HCT116 (cell line): ENCODE data around the gene MGAM2. TPM values are rescaled to one million over a fixed set of nuclear protein-coding genes. Genes with fewer than 3 reads are reported as not detected.
A peak's percentile ranks its signal among the peaks of the same experiment; 100 is the strongest.

Source experiments
- ATAC-seq: fragments of 200-7000 bp; cut with Tn5 transposase; 2 replicates; pipeline ENCODE4 v1.9.1; 2020; ENCODE audit warnings: mild to moderate bottlenecking, moderate library complexity
- BruUV-seq: library from RNA; stranded (reverse); fragments of 400-500 nt; replicated peaks from 2 replicates; lab custom pipeline; 2021; lab: Mats Ljungman, UMichigan
- CTCF ChIA-PET: fragments of 300-600 bp; sonication (Branson Sonifier 250); formaldehyde crosslinking; loops from one replicate; lab custom pipeline; 2021; ENCODE audit warnings: antibody characterized with exemption; lab: Charles Lee
- POLR2A ChIA-PET: fragments of 300-600, 350-600 bp; sonication (Branson Sonifier 250); formaldehyde crosslinking; loops from one replicate; lab custom pipeline; 2021; ENCODE audit warnings: antibody characterized with exemption; lab: Charles Lee
- RAD21 ChIA-PET, 2 experiments: fragments of 300-600 bp; sonication (Branson Sonifier 250); formaldehyde crosslinking; loops; one replicate each; lab custom pipeline; 2023; ENCODE audit warnings: low total read pairs in 2 of 2; ENCODE audit not compliant: uncharacterized antibody in 2 of 2, unreplicated experiment in 2 of 2, low non-redundant PET in 1 of 2; lab: Charles Lee
- DNase-seq: peaks from one replicate; pipeline ENCODE4 v3.0.0-alpha.2; 2010; ENCODE audit warnings: low read depth, low spot score
- H2AFZ ChIP-seq: fragments of 200-600 bp; shearing (Covaris generic), sonication (generic); 2 replicates; pipeline ENCODE4 v1.6.1; 2017; ENCODE audit warnings: low read depth, mixed run types, mixed read lengths, antibody characterized with exemption, low read length; ENCODE audit not compliant: poor library complexity, severe bottlenecking
- H3K27ac ChIP-seq: 2 replicates; pipeline ENCODE4 v1.5.1; 2012; ENCODE audit warnings: low read depth, low read length
- H3K27me3 ChIP-seq: fragments of 200-600 bp; sonication (generic); 2 replicates; pipeline ENCODE4 v1.6.1; 2016; ENCODE audit warnings: mixed run types, low read length, mixed read lengths; ENCODE audit not compliant: insufficient read depth
- H3K36me3 ChIP-seq, 2 experiments: fragments of 200-500 bp in 1 of 2; fragments of 200-600 bp in 1 of 2; sonication (Bioruptor generic) in 1 of 2; sonication (generic) in 1 of 2; 2 replicates each; pipeline versions ENCODE4 v1.5.1 to v1.6.1; 2014 to 2016; ENCODE audit warnings: low read length in 2 of 2, inconsistent platforms in 1 of 2, mixed read lengths in 1 of 2, mixed run types in 1 of 2; ENCODE audit not compliant: insufficient read depth in 2 of 2, control insufficient read depth in 1 of 2
- H3K4me1 ChIP-seq, 2 experiments: fragments of 200-600 bp in 1 of 2; sonication (generic) in 1 of 2; 2 replicates each; pipeline versions ENCODE4 v1.5.1 to v1.6.1; 2012 to 2017; ENCODE audit warnings: low read length in 2 of 2, inconsistent platforms in 1 of 2, mild to moderate bottlenecking in 1 of 2, mixed read lengths in 1 of 2, mixed run types in 1 of 2, moderate library complexity in 1 of 2; ENCODE audit not compliant: insufficient read depth in 2 of 2, control insufficient read depth in 1 of 2
- H3K4me2 ChIP-seq: fragments of 200-600 bp; sonication (generic); 2 replicates; pipeline ENCODE4 v1.6.1; 2017; ENCODE audit warnings: mixed run types, low read length, mixed read lengths
- H3K4me3 ChIP-seq, 2 experiments: fragments of 200-600 bp in 1 of 2; sonication (generic) in 1 of 2; replicated peaks in 1 of 2; 2 replicates each; pipeline ENCODE4 v1.5.1; 2011 to 2016; ENCODE audit warnings: low read length in 2 of 2, control low read depth in 1 of 2, low read depth in 1 of 2, mild to moderate bottlenecking in 1 of 2, mixed read lengths in 1 of 2, mixed run types in 1 of 2
- H3K79me2 ChIP-seq: fragments of 200-600 bp; sonication (generic); 2 replicates; pipeline ENCODE4 v1.6.1; 2017; ENCODE audit warnings: mild to moderate bottlenecking, mixed run types, low read length, moderate library complexity, mixed read lengths; ENCODE audit not compliant: insufficient read depth
- H3K9ac ChIP-seq: fragments of 200-600 bp; sonication (generic); 2 replicates; pipeline ENCODE4 v1.6.1; 2016; ENCODE audit warnings: low read length, mixed read lengths
- H3K9me2 ChIP-seq: fragments of 200-600 bp; sonication (generic), shearing (Covaris generic); 2 replicates; pipeline ENCODE4 v1.6.1; 2017; ENCODE audit warnings: mixed run types, mild to moderate bottlenecking, moderate library complexity; ENCODE audit not compliant: insufficient read depth
- H3K9me3 ChIP-seq, 2 experiments: fragments of 200-500 bp in 1 of 2; fragments of 200-600 bp in 1 of 2; sonication (Bioruptor generic) in 1 of 2; sonication (generic) in 1 of 2; 2 replicates each; pipeline ENCODE4 v1.6.1; 2014 to 2017; ENCODE audit warnings: low read length in 2 of 2, mixed read lengths in 2 of 2, inconsistent platforms in 1 of 2, low read depth in 1 of 2, mild to moderate bottlenecking in 1 of 2, mixed run types in 1 of 2, moderate library complexity in 1 of 2; ENCODE audit not compliant: control insufficient read depth in 1 of 2, insufficient read depth in 1 of 2
- H4K20me1 ChIP-seq: fragments of 200-600 bp; sonication (generic), shearing (Covaris generic); 2 replicates; pipeline ENCODE4 v1.6.1; 2017; ENCODE audit warnings: mixed run types, mild to moderate bottlenecking, moderate library complexity; ENCODE audit not compliant: insufficient read depth
- CBX3 ChIP-seq: IDR thresholded peaks from 2 replicates; pipeline ENCODE4 v1.6.1; 2012; ENCODE audit warnings: low read depth
- CEBPB ChIP-seq: IDR thresholded peaks from 2 replicates; pipeline ENCODE4 v1.6.1; 2012; ENCODE audit warnings: low read depth
- EGR1 ChIP-seq: IDR thresholded peaks from 2 replicates; pipeline ENCODE4 v1.6.1; 2012; ENCODE audit warnings: low read depth
- ELF1 ChIP-seq: IDR thresholded peaks from 2 replicates; pipeline ENCODE4 v1.6.1; 2012; ENCODE audit warnings: low read depth, borderline replicate concordance
- EZH2 ChIP-seq: fragments of 200-600 bp; sonication (generic); IDR thresholded peaks from 2 replicates; pipeline ENCODE4 v1.6.1; 2017; ENCODE audit warnings: antibody characterized with exemption, mixed run types
- EZH2phosphoT487 ChIP-seq: fragments of 200-600 bp; IDR thresholded peaks from 2 replicates; pipeline ENCODE4 v1.6.1; 2018; ENCODE audit warnings: antibody characterized with exemption, borderline replicate concordance
- FOSL1 ChIP-seq: IDR thresholded peaks from 2 replicates; pipeline ENCODE4 v1.6.1; 2012; ENCODE audit warnings: low read depth
- POLR2AphosphoS5 ChIP-seq: IDR thresholded peaks from 2 replicates; pipeline ENCODE4 v1.6.1; 2011; ENCODE audit warnings: mild to moderate bottlenecking, low read depth, low read length, moderate library complexity
- SIN3A ChIP-seq: IDR thresholded peaks from 2 replicates; pipeline ENCODE4 v1.6.1; 2012; ENCODE audit warnings: low read depth
- SP1 ChIP-seq: IDR thresholded peaks from 2 replicates; pipeline ENCODE4 v1.6.1; 2012; ENCODE audit warnings: low read depth
- TCF7L2 ChIP-seq: IDR thresholded peaks from 2 replicates; pipeline ENCODE4 v1.7.0; 2011; ENCODE audit warnings: borderline replicate concordance, inconsistent platforms; ENCODE audit not compliant: insufficient read depth, insufficient read length; ENCODE audit errors: extremely low read depth
- YY1 ChIP-seq: IDR thresholded peaks from 2 replicates; pipeline ENCODE4 v1.6.1; 2011; ENCODE audit warnings: low read length, low read depth, moderate library complexity, mild to moderate bottlenecking; ENCODE audit not compliant: insufficient replicate concordance; ENCODE audit errors: extremely low read depth
- ZFX ChIP-seq: fragments of 450-650 bp; IDR thresholded peaks from 2 replicates; pipeline ENCODE4 v1.6.1; 2017
- ZNF274 ChIP-seq: fragments of 200-500 bp; sonication (Bioruptor generic); IDR thresholded peaks from 2 replicates; pipeline ENCODE4 v1.6.1; 2014; ENCODE audit warnings: mild to moderate bottlenecking, low read depth, low read length, inconsistent platforms
- intact Hi-C: fragments of 100-400 bp; cut with micrococcal nuclease; formaldehyde crosslinking; loops from 2 replicates; pipeline ENCODE4 v1.10.0; 2022
- total RNA-seq: library from RNA; stranded (reverse); gene quantifications from one replicate; pipeline ENCODE4 v1.2.1, GENCODE V29; 2021; ENCODE audit not compliant: unreplicated experiment
- TF ChIP-seq, protein P1 (sequence below): IDR thresholded peaks from 2 replicates; pipeline ENCODE4 v1.6.1; 2012; ENCODE audit warnings: low read depth
- TF ChIP-seq, protein P2 (sequence below): IDR thresholded peaks from 2 replicates; pipeline ENCODE4 v1.6.1; 2012
- TF ChIP-seq, protein P3 (sequence below): IDR thresholded peaks from 2 replicates; pipeline ENCODE4 v1.6.1; 2012
- TF ChIP-seq, protein P4 (sequence below), 3 experiments: fragments of 200-600 bp in 1 of 3; sonication (generic) in 1 of 3; IDR thresholded peaks in 2 of 3; conservative IDR thresholded peaks in 1 of 3; 2 replicates each; pipeline ENCODE4 v1.5.1; 2012 to 2017; ENCODE audit warnings: low read depth in 2 of 3, low read length in 2 of 3, antibody characterized with exemption in 1 of 3, borderline replicate concordance in 1 of 3, control low read depth in 1 of 3, mild to moderate bottlenecking in 1 of 3, mixed read lengths in 1 of 3, mixed run types in 1 of 3, moderate library complexity in 1 of 3; ENCODE audit not compliant: insufficient read depth in 1 of 3
- TF ChIP-seq, protein P5 (sequence below): IDR thresholded peaks from 2 replicates; pipeline ENCODE4 v1.6.1; 2011; ENCODE audit warnings: mild to moderate bottlenecking, low read length, moderate library complexity; ENCODE audit not compliant: insufficient replicate concordance; ENCODE audit errors: extremely low read depth

MGAM2 gene
- total RNA-seq, 1 experiment from 2014 or later = 0.05 TPM

DNA sequence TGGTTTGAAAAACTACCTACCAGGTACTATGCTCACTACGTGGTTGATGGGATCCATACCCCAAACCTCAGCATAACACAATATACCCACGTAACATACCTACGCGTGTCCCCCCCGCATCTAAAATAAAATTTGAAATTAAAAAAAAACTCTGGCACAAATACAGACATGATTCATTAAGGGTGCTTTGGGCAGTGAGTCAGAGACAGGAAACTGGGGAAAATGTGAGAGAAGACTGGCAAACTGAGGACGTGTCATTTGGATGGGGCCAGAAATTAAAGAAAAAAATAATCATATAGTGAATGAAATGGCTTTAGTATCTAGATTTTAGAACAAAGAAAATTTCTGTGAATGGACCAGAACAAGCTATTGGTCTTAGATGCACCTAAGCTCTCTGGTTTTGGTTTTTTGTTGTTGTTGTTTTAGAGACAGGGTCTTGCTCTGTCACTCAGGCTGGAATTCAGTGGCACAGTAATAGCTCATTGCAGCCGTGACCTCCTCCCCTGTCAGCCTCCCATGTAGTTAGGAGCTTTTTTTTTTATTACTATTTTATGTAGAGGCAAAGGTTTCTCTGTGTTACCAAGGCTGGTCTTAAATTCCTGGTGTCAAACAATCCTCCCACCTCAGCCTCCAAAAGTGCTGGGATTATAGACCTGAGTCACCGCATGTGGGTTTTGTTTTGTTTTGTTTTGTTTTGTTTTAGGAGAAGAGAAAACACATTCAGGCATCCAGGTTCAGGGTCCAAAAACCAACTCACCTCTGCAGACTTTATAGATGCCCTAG, 152.3 kb downstream of the MGAM2 start:
- no TSS peak for BruUV-seq
- CTCF ChIA-PET = no interaction called here
- ATAC-seq (no peak), DNase-seq (no peak)
- no peaks in the 10 kb centered on the region for H4K20me1 ChIP-seq
- H3K9me2 ChIP-seq = no peaks in the 10 kb centered on the region
- no peaks in the 10 kb centered on the region; a peak in 1 of 4 replicates for H3K4me1 ChIP-seq
- no peak overlapping the region for H3K27ac ChIP-seq
- intact Hi-C loops = no loop called here
- peaks cover 18% of the 10 kb centered on the region for H3K27me3 ChIP-seq
- RAD21 ChIA-PET = no interaction called here
- H3K36me3 ChIP-seq = no peaks in the 10 kb centered on the region
- H3K79me2 ChIP-seq = no peaks in the 10 kb centered on the region
- H3K9ac ChIP-seq = no peak overlapping the region
- no peak overlapping the region for H3K4me3 ChIP-seq
- peak overlapping the region; percentile 13; the same call in 1 of the 2 replicates for H3K4me2 ChIP-seq
- POLR2A ChIA-PET = no interaction called here
- no peak overlapping the region for H2AFZ ChIP-seq
- H3K9me3 ChIP-seq = no peaks in the 10 kb centered on the region
- TF ChIP-seq FOSL1 (no peak; the same call in 1 of the 2 replicates), TCF7L2 (no peak), ELF1 (no peak), ZNF274 (no peak), EZH2phosphoT487 (no peak), EGR1 (no peak), EZH2 (no peak), CBX3 (no peak), POLR2AphosphoS5 (no peak), ZFX (no peak), SP1 (no peak), YY1 (no peak), CEBPB (no peak), SIN3A (no peak)
- TF ChIP-seq, protein P1, sequence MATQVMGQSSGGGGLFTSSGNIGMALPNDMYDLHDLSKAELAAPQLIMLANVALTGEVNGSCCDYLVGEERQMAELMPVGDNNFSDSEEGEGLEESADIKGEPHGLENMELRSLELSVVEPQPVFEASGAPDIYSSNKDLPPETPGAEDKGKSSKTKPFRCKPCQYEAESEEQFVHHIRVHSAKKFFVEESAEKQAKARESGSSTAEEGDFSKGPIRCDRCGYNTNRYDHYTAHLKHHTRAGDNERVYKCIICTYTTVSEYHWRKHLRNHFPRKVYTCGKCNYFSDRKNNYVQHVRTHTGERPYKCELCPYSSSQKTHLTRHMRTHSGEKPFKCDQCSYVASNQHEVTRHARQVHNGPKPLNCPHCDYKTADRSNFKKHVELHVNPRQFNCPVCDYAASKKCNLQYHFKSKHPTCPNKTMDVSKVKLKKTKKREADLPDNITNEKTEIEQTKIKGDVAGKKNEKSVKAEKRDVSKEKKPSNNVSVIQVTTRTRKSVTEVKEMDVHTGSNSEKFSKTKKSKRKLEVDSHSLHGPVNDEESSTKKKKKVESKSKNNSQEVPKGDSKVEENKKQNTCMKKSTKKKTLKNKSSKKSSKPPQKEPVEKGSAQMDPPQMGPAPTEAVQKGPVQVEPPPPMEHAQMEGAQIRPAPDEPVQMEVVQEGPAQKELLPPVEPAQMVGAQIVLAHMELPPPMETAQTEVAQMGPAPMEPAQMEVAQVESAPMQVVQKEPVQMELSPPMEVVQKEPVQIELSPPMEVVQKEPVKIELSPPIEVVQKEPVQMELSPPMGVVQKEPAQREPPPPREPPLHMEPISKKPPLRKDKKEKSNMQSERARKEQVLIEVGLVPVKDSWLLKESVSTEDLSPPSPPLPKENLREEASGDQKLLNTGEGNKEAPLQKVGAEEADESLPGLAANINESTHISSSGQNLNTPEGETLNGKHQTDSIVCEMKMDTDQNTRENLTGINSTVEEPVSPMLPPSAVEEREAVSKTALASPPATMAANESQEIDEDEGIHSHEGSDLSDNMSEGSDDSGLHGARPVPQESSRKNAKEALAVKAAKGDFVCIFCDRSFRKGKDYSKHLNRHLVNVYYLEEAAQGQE = no peak
- TF ChIP-seq, protein P2, sequence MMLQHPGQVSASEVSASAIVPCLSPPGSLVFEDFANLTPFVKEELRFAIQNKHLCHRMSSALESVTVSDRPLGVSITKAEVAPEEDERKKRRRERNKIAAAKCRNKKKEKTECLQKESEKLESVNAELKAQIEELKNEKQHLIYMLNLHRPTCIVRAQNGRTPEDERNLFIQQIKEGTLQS = no peak
- TF ChIP-seq, protein P3, sequence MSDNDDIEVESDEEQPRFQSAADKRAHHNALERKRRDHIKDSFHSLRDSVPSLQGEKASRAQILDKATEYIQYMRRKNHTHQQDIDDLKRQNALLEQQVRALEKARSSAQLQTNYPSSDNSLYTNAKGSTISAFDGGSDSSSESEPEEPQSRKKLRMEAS = no peak
- TF ChIP-seq, protein P4, sequence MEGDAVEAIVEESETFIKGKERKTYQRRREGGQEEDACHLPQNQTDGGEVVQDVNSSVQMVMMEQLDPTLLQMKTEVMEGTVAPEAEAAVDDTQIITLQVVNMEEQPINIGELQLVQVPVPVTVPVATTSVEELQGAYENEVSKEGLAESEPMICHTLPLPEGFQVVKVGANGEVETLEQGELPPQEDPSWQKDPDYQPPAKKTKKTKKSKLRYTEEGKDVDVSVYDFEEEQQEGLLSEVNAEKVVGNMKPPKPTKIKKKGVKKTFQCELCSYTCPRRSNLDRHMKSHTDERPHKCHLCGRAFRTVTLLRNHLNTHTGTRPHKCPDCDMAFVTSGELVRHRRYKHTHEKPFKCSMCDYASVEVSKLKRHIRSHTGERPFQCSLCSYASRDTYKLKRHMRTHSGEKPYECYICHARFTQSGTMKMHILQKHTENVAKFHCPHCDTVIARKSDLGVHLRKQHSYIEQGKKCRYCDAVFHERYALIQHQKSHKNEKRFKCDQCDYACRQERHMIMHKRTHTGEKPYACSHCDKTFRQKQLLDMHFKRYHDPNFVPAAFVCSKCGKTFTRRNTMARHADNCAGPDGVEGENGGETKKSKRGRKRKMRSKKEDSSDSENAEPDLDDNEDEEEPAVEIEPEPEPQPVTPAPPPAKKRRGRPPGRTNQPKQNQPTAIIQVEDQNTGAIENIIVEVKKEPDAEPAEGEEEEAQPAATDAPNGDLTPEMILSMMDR (IDR thresholded peaks at IDR 0.05 in 2 of 3, conservative IDR thresholded peaks at IDR 0.05 in 1 of 3; ENCODE audit: borderline replicate concordance in 1 of 3, insufficient read depth in 1 of 3, low read depth in 2 of 3, low read length in 2 of 3) = no peak
- TF ChIP-seq, protein P5, sequence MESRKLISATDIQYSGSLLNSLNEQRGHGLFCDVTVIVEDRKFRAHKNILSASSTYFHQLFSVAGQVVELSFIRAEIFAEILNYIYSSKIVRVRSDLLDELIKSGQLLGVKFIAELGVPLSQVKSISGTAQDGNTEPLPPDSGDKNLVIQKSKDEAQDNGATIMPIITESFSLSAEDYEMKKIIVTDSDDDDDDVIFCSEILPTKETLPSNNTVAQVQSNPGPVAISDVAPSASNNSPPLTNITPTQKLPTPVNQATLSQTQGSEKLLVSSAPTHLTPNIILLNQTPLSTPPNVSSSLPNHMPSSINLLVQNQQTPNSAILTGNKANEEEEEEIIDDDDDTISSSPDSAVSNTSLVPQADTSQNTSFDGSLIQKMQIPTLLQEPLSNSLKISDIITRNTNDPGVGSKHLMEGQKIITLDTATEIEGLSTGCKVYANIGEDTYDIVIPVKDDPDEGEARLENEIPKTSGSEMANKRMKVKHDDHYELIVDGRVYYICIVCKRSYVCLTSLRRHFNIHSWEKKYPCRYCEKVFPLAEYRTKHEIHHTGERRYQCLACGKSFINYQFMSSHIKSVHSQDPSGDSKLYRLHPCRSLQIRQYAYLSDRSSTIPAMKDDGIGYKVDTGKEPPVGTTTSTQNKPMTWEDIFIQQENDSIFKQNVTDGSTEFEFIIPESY = no peak
